Activated gamma-delta T cell (primary cell): ENCODE data around the gene CTNNBL1.

ENCODE experiments used
- DNase-seq: peaks from one replicate; lab custom pipeline; 2025; lab: John Stamatoyannopoulos, UW

Gene CTNNBL1

DNA sequence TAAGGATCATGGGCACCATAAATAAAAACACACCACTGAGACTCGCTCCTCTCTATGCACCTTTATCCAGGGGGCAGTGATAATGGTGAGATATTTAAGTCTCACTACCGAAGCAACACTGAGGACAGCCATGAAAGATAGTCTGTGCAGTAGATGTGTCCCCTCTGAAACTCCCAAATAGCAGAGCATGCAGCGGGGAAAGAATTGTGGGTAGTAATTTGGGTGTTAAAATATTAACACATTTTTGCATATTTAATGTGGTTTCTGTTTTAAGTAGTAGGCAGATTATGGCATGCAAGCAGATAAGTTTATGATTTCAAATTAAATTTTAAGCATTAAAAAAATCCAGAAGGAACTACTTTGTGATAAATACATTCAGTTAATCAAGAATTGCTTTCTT, 82.7 kb downstream of the CTNNBL1 start:
- DNase-seq = no peak

DNA sequence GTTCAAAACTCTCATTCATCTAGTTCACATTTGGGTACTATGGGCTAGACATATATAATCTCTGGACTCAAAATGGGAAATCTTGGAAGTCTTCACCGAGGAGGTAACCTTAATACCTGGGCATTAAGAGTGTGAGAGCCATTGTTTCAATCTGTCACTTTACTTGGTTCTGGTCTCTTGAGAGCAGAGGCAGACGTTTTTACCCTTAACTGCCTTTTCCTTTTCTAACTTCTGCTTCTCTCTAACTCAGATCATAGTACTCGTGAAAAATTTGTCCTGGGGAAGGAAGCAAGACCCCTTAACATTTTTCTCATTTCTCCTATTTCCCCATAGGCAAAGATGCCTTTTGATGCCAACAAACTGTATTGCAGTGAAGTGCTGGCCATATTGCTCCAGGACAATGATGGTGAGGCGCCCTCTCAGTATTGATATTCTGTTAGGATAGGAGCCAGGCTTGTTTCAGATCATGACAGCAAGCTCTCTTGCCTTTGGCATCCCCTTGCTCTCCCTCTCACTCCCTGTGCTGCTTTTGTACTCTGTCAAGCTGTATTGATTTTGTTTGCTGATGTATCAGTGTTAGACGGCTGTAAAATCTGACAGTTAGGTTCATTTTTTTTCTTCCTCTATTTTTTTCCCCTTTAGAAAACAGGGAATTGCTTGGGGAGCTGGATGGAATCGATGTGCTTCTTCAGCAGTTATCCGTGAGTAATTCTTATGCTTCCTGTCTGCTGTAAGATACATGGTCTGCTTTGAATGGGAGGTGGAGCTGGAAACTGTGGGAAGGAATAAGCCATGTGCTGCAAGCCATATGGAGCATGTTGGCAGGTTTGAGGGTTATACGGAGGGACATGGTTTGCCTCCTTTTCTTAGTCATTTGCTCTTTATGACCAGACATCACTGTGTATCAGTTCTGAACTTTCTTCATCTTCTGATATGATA, 83.5 kb downstream of the CTNNBL1 start:
- no peak for DNase-seq

DNA sequence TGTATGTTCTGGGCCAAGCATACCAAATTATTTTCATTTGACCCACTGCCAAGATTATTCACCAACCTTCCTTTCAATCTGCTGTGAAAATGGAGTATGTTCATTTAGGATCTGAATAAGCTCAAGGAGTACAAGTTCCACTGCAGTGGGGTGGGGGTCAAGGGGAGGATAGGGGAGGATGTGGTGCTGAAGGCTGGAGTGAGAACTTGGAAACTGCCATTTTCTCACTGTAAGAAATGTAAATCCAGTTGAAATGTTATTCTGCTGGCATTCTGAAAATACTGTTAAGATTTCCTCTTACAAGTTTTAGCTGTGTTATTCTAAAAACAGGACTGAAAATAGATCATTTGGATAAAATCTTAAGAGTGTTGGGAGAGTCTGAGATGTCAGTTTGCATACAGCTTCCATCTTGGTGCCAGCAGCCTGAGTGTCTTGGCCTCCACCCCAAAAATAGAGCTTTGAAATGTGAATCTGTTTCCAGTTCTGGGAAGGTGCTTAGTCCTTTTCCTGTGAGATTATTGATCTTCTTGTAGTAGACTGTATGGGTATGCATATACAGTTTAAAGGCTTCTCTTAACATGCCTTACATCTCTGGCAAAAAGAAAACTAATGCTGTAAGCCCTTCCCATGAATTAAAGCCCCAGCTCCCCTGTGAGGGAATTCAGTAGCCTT, 84.3 kb downstream of the CTNNBL1 start:
- DNase-seq = no peak

DNA sequence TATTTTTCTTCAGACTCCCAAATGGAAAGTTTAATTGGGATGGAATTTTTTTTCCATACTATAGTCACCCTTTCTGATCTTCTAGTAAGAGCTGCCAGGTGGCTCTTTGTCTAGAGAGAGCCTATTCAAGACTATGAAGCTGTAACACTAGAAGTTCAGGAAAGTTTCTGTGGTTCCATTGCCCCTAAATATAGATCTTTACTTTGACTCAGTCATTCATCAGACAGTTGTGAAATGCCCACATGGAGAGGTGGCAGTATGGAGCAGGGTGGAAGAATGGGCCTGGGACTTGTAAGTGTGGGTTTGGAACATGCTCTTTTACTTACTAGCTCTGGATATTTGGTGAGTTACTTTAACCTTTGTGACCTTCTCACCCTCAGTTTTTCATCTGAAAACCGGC, 87.8 kb downstream of the CTNNBL1 start:
- DNase-seq = no peak

DNA sequence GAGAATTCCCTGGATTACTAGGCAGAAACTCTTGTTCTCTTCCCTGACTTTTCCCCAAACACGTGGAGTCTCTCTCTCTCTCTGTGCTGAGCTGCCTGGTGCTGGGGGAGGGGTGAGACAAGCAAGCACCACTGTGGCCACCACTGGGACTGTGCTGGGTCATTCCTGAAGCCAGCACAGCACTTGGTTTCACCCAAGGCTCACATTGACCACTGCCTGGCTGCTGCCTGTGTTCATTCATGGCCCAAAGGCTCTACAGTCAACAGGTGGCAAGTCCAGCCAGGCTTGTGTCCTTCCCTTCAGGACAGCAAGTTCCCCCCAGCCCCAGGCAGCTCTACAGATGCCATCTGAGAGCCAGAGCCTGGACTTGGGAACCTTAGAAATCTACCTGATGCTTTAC, 92.2 kb downstream of the CTNNBL1 start:
- no peak for DNase-seq

DNA sequence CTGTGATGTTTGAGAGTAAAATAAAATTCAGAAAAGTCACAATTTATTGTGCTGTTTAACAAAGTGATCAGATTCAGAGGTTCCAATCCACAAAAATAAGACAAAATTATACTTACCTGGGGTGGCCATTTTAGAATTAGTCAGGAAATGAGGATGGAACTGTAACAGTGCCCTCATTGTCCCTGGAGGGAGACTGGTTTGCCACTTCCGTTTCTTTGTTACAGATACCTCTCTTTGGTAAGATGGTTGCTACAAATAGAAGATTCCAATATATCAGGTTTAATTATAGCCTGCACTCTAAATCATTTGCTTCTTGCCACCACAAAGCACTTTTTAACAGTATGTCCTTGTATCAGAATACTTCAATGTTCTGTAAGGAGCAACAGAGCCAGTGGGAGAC, 95.6 kb downstream of the CTNNBL1 start:
- DNase-seq = no peak

DNA sequence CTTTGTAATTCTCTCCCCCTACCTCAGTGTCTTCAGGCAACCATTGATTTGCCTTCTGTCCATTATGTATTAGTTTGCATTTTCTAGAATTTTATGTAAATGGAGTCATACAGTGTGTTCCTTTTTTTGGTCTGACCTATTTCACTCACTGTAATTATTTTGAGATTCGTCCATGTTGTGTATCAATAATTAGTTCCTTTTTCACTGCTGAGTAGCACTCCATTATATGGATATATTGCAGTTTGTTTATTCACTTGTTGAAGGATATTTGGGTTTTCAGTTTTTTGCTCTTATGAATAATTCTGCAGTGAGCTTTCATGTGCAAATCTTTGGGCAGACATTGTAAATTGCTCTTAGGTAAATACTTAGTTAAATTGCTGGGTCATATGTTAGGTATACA, 97.1 kb downstream of the CTNNBL1 start:
- DNase-seq = no peak

DNA sequence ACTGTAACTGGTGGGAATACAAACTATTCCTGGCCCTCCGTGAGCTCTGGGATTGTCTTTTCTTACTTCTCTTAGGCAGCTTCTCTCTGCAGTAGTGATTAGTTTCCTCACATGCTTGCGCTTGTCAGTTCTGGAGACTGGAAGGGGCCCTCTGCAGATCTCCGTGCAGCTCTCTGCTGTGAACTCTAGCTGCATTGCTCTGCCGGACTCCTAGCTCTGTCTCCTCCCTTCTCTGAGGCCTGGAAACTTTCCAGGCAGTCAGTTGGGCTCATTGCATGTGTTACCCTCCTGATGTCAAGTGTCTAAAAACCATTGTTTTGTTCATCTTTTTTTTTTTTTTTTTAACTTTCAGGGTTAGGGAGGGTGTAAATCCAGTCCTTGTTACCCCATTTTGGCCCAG, 102.3 kb downstream of the CTNNBL1 start:
- no peak for DNase-seq

DNA sequence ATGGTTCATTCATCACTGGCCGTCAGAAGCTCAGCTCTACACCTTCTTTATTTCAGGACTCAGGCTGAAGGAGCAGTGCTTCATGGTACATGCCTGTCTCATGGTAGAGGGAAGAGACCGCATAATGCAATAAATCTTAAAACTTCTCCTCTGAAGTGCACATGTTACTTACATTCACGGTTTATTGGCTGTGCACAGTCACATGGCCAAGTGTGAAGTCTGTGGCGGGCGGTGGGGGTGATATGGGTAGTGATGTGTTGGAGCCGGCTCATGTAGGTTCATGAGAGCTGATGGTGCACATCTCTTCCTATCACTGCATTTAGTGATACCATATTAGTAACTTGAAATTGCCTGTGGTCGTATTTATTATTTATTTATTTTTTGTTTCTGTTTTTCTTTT, 102.9 kb downstream of the CTNNBL1 start:
- no peak for DNase-seq

DNA sequence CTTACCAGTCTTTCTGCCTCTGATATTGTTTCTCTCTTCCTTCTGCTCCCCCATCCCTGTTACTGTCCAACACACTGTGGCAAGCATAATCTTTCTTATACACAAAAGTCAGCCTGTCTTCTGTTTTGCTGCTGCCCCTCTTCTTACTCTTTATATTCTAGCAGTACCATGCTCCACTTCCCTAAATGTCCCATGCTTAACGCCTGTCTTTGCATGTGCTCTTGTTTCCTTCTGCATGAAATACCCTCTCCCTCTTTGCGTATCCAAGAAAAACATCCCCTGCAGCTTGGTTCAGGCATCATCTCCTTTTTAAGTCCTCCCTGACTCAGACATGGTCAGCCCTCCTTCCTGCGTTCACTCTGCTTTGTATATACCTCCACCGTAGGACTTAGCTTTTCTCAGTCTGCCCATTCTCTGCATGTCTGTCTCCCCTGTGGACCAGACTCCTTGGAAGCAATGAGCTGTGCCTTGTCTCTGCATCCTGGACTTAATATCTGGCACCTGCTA, 103.9 kb downstream of the CTNNBL1 start:
- no peak for DNase-seq

DNA sequence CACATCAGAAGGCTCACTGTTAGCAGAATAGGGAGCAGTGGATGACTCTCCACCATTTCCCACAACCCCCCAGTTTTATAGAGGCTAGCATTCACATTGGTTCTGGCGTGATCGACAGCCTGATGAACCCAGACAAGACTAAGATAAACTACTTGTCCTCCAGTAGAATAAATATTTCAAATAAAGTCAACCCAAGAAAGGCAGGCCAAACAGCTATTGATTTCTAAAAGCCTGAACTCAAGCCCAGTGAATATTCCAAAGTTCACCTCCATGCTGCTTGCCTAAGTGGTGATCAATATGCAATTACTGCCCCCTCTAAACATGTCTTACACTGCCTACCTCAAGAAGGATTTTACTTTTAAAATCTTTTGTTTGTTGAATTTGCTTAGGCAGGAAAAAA, 104.5 kb downstream of the CTNNBL1 start:
- no peak for DNase-seq

DNA sequence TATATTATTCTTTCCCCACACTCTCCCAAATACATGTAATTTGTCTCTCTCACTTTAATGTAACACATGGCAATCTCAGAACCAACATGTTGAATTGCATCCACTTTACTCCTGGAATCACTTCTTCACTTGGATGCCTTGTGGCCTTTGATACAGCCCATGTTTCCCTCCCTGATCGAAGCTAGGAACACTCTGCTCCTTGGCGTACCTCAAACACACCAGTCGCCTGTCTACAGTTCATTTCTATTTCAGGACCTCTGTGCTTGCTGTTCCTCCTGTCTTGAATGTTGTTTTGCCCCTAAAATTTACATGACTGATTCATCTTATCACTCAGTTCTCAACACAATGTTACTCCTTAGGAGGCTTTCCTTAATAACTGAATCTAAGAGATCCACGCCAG, 106.8 kb downstream of the CTNNBL1 start:
- DNase-seq = no peak

DNA sequence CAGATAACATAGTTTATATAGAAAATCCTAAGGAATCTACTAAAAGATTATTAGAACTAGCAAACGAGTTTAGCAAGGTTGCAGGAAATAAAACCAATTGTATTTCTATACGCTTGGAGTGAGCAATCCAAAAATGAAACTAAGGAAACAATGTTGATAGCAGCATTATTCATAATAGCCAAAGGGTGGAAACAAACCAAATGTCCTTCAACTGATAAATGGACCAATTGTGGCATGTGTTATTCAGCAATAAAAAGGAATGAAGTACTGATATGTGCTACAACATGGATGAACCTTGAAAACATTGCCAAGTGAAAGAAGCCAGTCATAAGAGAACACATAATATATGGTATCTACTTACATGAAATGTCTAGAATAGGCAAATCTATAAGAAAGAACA, 108.1 kb downstream of the CTNNBL1 start:
- DNase-seq = no peak

DNA sequence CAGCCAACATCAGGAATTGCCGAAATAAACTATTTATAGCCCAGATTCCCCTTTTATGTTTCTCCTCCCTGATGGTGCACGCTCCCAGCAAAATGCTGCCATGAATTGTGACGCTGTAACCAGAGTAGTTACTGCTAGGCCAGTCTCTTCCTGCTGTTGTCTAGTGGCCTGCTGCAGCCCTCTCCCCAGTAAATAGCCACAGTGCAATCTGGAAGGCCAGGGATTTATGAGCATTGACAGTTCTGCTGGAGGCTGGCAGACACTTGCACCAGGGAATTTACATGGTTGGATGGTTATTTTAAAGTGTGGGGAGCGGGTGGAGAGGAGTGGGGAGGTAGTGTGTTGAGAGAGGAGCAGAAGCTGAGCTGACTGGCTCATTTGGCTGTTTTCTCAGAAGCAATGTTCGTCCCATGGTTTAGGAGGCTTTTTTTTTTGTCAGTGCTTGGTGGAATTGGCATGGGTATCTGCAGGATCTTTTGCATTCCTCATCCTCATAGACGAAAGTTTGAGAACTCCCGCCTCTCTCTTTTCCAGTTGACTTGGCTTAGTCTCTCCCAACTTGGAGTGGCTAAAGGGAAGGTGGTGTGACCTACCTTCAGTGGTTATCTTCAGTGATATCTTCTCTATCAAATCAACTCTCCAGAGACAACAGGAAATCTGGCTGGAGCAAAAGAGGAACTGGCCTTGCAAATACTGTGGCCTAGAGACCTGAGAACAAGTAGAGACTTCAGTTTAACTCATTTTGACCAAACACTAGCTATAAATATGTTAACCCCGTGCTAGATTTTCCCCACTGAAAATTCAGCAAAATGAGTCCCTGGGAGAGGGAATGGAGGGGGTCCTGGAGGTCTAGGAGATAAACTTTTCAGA, 109.8 kb downstream of the CTNNBL1 start:
- no peak for DNase-seq

DNA sequence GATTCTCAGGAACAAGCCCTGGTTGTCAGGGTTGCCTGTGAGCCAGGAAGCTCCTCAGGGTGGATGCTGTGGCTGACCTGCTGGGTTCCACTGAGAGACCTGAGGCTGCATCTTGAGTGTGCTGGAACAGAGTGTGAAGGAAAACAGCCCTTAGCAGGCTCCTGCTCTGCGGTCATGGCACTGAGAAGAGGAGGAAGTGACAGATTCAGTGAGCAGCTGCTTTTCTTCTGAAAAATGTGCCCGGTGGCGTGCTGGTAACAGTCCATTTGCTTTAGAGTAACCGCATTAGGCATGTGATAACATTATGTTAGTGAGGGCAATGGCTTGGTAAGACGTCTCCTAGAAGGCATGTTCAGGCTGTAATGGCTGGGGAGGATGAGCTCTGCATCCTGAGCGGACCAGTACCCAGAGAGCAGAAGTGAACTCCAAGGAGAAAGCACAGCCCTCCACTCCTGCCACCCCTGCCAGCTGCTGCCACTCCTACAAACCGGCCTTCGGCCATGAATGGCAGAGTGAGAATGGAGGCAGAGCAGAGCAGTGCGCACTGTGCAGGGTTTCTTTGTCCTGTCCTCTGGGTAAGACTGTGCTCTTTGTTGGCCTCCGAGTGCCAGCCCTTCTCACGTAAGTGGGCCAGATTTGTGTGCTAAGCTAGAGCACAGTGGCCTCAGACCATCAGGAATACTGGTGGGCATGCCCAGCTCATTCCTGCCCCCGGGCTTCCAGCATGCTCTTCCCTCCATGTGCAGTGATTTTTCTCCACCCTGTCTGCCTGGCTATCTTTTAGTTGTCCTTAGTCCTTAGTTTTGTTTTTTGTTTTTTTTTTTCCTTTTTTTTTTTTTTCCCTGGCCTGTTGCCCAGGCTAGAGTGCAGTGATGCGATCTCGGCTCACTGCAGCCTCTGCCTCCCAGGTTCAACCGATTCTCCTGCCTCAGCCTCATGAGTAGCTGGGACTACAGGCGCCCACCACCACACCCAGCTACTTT, 111.0 kb downstream of the CTNNBL1 start:
- no peak for DNase-seq

DNA sequence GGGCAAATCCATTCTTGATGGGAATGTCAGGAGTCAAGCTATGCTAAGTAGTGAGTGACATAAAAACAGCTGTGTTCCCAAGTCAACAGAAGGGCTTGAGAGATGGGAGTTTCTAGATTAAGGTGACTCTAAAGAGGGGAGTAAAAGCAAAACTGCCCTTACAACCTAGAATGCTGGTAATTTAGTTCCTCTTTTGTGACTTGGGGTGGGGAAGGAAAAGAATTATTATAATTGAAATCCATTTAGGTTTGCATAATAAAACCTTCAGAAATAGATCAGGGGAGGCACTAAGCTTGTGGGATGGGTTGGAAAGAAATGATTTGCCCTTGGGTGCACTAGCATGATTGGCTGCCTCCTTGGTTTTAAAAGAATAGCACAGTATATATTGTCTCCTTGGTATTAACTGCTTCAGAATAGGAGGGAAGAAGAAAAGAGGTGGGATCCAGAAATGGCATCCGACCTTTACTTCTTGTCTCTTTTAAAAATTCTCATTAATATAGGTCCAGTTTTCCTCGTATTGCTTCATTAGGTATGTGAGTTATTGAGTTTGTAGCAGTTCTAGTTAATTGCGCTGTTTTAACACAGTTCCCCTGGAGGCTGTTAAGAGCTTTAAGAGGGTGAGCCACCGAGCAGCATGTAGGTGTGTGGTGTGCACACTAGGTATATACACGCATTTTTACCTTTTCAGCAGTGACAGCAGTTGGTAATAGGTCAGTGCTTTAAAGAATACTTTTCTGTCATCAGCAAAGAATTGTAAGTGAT, 113.8 kb downstream of the CTNNBL1 start:
- DNase-seq = no peak

DNA sequence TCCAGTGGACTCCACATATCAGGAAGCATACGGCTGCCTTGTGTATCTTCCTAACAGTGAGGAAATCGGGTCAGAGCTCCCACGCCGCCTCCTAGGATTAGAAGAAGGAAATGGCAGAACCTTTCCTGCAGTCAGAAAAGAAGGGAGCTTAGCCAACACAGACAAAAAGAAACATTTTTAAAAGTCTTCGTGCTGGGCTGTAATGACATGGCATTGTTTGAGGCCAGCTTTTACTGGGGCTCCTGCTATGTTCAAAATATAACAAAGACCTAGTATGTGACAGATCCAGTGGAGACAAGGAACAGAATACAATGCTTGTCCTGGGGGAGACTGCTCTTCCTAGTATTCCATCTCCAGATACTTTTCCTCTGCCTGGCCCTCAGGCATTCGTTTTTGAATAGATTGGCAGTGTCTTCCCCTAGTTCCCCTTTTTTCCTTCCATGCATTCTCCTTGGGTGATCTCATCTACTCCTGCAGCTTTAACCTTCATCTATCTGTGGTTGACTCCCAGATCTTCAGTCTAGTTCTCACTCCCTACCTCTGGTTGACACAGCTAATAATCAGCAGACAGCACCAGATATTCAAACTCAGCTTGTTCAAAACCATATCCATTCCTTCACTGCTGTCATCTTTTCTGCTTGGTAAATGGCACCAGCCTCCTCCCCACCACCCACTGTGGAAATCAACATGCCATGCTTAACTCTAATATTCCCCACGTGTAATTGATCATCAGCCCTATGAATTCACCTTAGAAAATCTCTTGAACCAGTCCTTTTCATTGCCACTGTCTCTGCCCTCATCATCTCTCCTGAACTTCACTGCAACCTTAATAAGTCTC, 114.6 kb downstream of the CTNNBL1 start:
- DNase-seq = no peak

DNA sequence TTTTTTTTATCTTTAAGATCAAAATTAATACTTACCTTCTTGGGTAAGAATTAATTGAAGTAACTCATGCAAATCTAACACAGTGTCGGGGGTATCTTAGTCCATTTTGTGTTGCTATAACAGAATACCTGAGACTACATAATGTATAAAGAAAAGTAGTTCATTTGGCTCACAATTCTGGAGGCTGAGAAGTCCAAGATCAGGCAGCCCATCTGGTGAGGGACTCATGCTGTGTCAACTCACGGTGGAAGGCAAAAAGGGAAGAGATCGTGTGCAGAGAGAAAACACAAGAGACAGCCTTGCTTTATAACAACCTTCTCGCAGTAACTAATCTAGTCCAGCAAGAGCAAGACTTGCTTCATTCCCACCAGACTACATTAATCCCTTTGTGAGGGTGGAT, 116.2 kb downstream of the CTNNBL1 start:
- no peak for DNase-seq

DNA sequence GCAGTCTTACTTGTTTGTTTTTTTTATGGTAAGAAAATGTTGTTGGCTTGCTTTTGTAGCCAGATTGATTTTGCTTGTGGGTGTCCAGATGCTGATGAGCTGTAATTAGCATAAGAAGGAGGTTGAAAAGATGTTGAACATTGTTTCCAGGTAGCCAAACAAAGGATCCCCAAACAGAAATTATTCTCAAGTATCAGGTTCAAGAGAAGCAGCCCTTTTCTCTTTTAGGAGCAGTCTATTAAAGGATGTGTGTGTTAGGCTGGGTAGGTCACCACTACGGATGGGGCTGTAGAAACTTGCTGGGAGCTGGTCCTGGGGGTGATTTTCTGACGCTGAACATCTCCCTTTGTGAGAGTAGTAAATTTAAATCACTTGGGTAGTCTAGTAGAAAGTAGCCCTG, 122.2 kb downstream of the CTNNBL1 start:
- no peak for DNase-seq
